Gastrocnemius medialis (tissue), 4 donors: ENCODE data around the gene CBS. TPM values are rescaled to one million over a fixed set of nuclear protein-coding genes. Genes with fewer than 3 reads are reported as not detected.
"Not testable (repeated sequence)": the region's sequence is repeated elsewhere in the genome, so short reads cannot be mapped to it uniquely, and the experiment has no call there.

Source experiments
- ATAC-seq, 2 donors: fragments of 150-250 bp; one replicate each; pipeline ENCODE4 v1.9.1; 2016
- DNase-seq, 2 donors: peaks; one replicate each; pipeline ENCODE4 v3.0.0-alpha.2; 2019
- H3K27ac ChIP-seq, 4 donors: fragments of 200-600 bp; sonication (generic); 1 replicate in 1 of 4; 2 replicates in 3 of 4; pipeline ENCODE4 v1.5.1; 2016 to 2018; ENCODE audit warnings: mild to moderate bottlenecking in 2 of 4, moderate library complexity in 1 of 4
- H3K27me3 ChIP-seq, 3 donors: fragments of 200-600 bp; sonication (generic) in 2 of 3; 1 replicate in 1 of 3; 2 replicates in 2 of 3; pipeline versions ENCODE4 v1.5.1 to v1.6.0; 2016 to 2019; ENCODE audit warnings: mild to moderate bottlenecking in 1 of 3, moderate library complexity in 1 of 3
- H3K36me3 ChIP-seq, 2 donors: fragments of 200-600 bp; sonication (generic) in 1 of 2; one replicate each; pipeline ENCODE4 v1.5.1; 2017 to 2018
- H3K4me1 ChIP-seq, 2 donors: fragments of 200-600 bp; sonication (generic) in 1 of 2; one replicate each; pipeline ENCODE4 v1.5.1; 2016 to 2017; ENCODE audit warnings: mild to moderate bottlenecking in 2 of 2
- H3K4me3 ChIP-seq, 4 donors: fragments of 200-600 bp; sonication (generic) in 3 of 4; 1 replicate in 1 of 4; 2 replicates in 3 of 4; pipeline ENCODE4 v1.5.1; 2016 to 2019; ENCODE audit warnings: mild to moderate bottlenecking in 2 of 4
- H3K9me3 ChIP-seq, 3 donors: fragments of 200-600 bp; sonication (generic) in 2 of 3; 1 replicate in 1 of 3; 2 replicates in 2 of 3; pipeline ENCODE4 v1.5.1; 2016 to 2019
- in situ Hi-C, 4 donors: fragments of 200-750 bp; cut with MboI; loops; one replicate each; pipeline versions ENCODE4 v1.15.0 to v1.8.0; 2017; ENCODE audit warnings: low sequenced_read_pairs in 4 of 4
- intact Hi-C: fragments of 100-400 bp; cut with DNase I; formaldehyde crosslinking; loops from one replicate; pipeline ENCODE4 v1.15.1; 2023; ENCODE audit warnings: low total_unique reads
- total RNA-seq, 4 donors: library from RNA; depleted of rRNA; stranded (reverse); fragments of >200 nt; gene quantifications; one replicate each; pipeline versions ENCODE4 v1.1.0 to v1.2.3, GENCODE V29; 2016

CBS gene
- total RNA-seq, 4 donors from 2014 or later = 1.0 to 3.4 (median 1.4) TPM

DNA sequence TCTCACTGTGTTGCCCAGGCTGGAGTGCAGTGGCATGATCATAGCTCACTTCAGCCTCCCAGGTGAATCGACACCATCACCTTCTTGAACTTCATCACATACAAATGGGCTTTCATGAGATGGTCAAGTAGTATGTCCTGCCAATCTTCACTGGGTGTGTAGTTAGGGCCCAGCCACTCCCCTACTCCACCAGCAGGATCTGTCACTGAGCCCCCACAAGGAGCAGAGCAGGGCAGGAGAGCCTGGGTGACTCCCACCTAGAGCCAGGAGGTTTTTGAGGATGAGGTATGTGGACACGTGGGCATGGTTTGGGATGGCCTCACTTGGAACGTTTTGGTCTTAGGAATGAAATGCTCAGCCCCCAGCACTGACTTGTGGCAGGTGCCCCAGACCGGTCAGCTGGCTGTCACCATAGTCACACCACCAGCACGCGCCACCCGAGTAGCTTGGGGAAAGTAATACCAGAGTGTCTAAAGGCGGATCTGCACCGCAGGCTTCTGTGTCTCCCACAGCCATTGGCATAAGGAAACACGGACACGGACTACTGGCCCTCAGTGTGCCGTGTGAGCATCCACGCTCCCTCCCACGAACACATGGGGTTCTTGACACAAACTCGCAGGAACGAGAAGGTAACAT lies 16.5 kb upstream of the CBS start:
- H3K27me3 ChIP-seq, H3K36me3 ChIP-seq, intact Hi-C loops, H3K4me1 ChIP-seq, H3K27ac ChIP-seq, DNase-seq, in situ Hi-C loops, H3K9me3 ChIP-seq, ATAC-seq, H3K4me3 ChIP-seq: not testable (repeated sequence)

DNA sequence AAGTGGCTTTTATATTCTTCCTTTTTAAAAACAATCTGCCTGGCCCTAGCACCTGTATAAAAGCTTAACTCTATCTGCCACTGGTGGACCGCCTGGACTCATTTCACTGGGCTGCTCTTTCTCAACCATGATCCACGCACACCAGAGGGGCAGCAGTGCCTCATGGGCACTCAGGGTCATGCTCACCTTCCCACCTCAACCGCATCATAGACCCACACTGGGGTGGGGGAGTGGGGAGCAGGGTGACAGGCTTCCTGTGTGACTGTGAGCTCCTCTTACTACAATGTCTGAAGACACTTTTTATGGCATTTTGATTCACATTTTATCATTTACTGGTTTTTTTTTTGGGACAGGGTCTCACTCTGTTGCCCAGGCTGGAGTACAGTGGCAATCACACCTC lies 15.3 kb upstream of the CBS start:
- DNase-seq, H3K27me3 ChIP-seq, H3K4me1 ChIP-seq, in situ Hi-C loops, H3K27ac ChIP-seq, intact Hi-C loops, H3K36me3 ChIP-seq, H3K9me3 ChIP-seq, H3K4me3 ChIP-seq, ATAC-seq: not testable (repeated sequence)

DNA sequence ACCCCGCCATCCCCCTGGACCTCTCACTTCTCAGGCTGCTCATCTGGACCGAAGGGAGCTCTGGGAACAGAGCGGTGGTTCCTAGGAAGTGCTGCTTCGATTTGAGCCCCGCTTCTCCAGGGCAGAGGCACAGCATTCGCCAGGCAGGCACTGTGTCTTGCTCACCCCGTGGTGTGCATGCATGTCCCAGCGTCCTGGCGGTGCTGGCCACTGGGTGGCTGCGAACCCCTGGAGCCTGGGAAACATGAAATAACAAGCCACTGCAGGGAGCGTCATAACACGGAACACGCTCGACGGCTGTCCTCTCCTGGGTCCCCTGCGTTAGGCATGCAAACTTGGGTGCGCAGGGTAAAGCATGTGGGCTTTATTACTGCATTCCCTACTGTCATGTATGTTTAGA lies 13.8 kb upstream of the CBS start:
- H3K36me3 ChIP-seq, H3K9me3 ChIP-seq, H3K4me3 ChIP-seq, ATAC-seq, in situ Hi-C loops, DNase-seq, H3K27me3 ChIP-seq, intact Hi-C loops, H3K4me1 ChIP-seq, H3K27ac ChIP-seq: not testable (repeated sequence)

DNA sequence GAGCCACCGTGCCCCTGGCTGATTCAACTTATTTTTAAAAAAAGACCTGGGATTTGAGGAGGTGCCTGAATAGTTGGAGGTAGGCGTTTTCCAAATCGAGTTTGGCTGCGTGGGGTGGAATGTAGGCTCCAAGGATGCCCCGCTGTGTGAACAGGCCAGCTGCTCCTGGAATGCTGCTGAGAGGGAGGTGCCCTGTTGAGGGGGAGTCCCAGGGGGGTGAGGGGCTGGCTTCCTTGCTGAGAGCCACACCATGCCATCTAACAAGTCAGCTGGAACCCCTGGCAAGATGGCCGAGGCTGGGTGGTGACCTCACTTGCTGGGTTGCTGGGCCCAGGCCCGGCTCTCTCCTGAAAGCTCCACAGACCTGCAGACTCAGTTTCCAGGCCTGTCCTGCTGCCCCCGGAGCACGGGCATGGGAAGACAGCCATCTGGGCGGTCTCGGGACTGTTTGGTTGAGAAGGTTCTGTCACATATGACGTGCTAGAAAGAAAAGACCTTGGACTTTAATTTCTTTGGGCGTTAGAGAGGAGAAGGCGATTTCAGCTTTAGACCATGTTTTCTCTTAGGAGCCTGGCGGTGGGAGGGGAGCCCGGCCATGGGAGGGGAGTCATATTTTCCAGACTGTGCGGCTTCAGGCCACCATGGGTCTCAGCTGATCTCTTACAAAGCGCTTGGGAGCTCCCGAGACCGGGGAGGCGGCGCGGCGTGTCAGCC lies 7.1 kb upstream of the CBS start:
- DNase-seq, ATAC-seq, H3K4me3 ChIP-seq, intact Hi-C loops, H3K27me3 ChIP-seq, H3K36me3 ChIP-seq, H3K9me3 ChIP-seq, H3K4me1 ChIP-seq, in situ Hi-C loops, H3K27ac ChIP-seq: not testable (repeated sequence)

DNA sequence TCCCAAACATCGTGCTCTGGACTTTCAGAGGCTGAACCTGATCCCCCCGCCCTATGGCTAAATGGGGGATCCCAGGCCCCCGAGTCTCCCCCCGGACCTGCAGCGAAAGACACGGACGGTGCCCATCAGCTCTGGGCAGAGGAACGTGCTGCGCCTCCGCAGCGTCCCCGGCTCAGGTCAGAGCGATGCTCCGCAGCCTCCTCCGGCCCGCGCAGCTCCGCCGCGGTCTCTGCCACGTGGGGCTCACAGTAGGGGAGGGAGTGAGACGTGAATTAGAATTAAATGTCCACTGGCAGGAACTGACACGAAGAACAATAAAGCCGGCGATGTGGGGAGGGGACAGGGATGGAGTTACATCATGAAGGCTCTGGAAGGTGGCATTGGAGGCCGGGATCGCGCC lies 1.0 kb upstream of the CBS start:
- intact Hi-C loops, H3K36me3 ChIP-seq, H3K4me1 ChIP-seq, in situ Hi-C loops, ATAC-seq, DNase-seq, H3K4me3 ChIP-seq, H3K9me3 ChIP-seq, H3K27me3 ChIP-seq, H3K27ac ChIP-seq: not testable (repeated sequence)

DNA sequence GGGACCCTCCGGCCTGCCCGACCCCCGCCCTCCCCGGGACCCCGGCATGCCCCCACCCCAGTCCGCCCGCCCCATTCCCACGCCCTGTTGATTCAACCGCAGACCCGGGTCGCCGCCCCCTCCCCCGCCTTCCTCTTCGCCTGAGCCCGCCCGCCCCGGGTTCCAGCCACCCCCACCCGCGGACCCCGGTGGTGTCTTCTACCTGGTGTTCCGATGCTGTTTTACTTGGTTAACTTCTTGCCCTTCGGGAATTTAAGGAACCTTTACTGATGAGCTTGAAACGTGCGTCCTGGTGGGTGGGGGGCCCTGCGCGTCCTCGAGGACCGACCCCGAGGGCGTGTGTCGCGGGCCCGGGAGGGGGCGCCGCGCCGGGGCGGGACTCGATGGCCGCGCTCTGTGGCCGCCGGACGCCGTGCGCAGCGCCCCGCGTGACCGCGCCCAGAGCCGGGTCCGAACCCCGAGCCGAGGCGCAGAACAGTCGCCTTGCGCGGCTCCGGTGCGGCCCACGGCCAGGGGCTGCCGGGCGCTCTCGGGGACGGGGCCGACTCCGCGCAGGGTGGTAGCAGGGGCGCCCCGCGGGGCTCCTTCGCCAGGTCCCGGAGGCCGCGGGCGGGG lies 495 bp upstream of the CBS start:
- H3K4me1 ChIP-seq, H3K4me3 ChIP-seq, H3K27ac ChIP-seq, intact Hi-C loops, DNase-seq, H3K36me3 ChIP-seq, ATAC-seq, H3K27me3 ChIP-seq, H3K9me3 ChIP-seq, in situ Hi-C loops: not testable (repeated sequence)

DNA sequence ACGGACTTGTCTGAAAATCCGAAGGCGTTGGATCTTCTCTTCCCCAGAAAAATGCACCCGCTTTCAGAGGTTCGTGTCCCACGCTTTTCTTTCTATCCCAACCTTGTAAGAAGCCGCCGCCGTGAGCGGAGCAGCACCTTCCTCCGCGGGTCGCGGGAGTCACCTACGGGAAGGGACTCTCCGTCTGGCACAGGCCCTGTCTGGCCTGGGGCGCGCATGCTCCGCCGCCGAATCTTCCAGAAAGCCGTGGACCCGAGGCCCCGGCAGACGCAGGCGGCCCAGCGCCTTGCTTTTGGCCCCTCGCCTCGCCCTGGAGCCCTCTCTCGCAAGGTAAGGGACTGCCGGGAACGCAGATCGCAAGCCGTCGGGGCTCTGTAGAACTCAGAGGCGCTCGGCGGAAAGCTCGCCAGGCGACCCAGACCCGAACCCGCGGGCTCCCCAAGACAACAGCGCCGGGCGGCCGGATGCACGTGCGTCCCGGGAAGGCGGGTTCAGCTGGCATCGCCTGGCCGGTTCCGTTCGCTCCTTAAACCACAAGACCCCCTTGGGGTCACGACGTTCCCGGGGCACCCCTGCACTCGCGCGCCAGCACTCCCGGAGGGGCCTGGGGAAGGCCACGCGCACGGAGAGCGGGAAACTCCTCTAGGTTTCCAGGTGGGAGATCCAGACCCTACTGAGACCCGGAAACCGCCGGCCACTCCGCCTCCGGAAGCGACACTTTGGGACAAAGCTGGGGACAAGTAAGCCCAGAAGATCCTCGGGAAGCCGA lies 1.1 kb downstream of the CBS start:
- H3K4me1 ChIP-seq, in situ Hi-C loops, H3K36me3 ChIP-seq, intact Hi-C loops, H3K4me3 ChIP-seq, H3K27ac ChIP-seq, H3K9me3 ChIP-seq, DNase-seq, ATAC-seq, H3K27me3 ChIP-seq: not testable (repeated sequence)

DNA sequence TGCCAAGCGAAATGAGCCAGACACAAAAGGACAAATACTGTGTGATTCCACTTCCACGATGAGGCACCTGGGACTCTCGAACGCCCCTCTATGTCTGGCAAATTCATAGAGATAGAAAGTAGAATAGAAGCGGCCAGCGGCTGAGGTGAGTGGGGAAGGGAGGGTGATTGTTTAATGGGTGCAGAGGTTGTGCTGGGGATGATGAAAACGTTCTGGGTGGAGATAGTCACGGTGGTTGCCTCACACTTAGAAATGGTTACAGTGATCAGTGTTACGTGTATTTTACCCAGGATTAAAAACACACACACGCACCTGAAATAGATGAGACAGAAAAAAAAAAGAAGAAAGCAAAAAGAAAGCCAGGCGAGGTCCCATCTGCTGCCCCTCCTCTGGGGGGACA lies 2.9 kb downstream of the CBS start:
- DNase-seq, ATAC-seq: not testable (repeated sequence)

DNA sequence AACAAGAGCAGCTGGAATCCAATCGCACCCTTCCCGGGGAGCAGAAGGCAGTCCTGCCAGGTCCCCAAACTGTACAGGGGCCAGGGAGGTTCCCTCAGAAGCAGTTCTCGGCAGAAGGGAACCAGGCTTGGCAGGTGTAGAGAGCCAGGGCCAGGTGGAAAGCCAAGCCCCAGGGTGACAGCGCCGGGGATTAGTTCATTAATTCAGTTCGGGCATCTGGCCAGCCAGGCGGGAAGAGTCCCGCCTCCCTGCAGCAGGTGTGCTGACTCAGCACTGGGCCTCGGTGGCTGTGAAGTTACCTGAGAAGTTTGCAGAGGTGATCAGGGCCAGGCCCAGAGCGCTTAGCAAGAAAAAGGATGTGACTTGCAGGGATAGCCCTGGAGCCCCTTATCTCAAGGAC lies 6.0 kb downstream of the CBS start:
- H3K27me3 ChIP-seq, H3K27ac ChIP-seq, DNase-seq, H3K9me3 ChIP-seq, in situ Hi-C loops, intact Hi-C loops, ATAC-seq, H3K4me1 ChIP-seq, H3K4me3 ChIP-seq, H3K36me3 ChIP-seq: not testable (repeated sequence)

More for the DNA sequence above, 2.9 kb downstream of the CBS start:
- H3K27me3 ChIP-seq, H3K27ac ChIP-seq, H3K4me1 ChIP-seq, H3K9me3 ChIP-seq, in situ Hi-C loops, H3K36me3 ChIP-seq, H3K4me3 ChIP-seq, intact Hi-C loops: not testable (repeated sequence)

DNA sequence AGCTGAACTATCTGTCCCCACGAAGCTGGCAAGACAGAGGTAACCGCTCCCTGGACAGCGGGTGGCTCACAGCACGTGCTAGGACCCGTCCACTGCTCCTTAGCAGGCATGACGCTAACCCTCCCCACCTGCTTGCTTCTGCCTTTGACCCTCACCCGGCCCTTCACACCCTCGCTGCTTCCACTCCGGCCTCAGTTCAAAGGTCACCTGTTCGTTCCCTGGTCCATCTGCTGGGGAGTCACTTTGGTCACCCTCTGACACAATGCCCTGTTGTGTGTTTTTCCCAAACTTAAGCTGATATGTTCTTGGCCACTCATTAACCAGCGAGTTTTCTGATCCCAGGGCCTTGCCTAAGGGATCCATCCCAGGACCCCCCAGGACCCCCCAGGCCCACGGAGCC lies 7.6 kb downstream of the CBS start:
- H3K9me3 ChIP-seq, H3K27ac ChIP-seq, H3K36me3 ChIP-seq, intact Hi-C loops, in situ Hi-C loops, H3K4me1 ChIP-seq, DNase-seq, H3K27me3 ChIP-seq, ATAC-seq, H3K4me3 ChIP-seq: not testable (repeated sequence)

DNA sequence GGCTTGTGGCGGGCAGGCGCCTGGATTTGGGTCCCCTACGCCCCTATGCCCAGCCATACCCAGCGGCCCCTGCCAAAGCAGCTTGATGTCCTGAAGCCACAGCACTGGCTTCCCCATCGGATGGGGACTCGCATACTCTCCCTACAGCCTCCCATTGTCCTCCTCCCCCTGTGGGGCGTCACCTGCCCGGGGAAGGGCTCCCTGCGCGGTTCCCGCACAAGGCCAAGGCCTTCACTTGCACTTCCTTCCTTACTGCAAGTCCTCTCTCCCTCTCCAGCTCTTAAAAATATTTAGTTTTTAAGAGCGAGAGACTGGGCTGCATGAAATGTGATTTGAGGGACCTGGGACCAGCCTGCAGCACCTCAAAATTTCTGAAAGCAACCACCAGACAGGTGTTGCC lies 8.9 kb downstream of the CBS start:
- ATAC-seq, H3K9me3 ChIP-seq, H3K27ac ChIP-seq, intact Hi-C loops, DNase-seq, H3K27me3 ChIP-seq, H3K4me3 ChIP-seq, H3K36me3 ChIP-seq, in situ Hi-C loops, H3K4me1 ChIP-seq: not testable (repeated sequence)
